ENCODE measurements around the gene TBXT. TPM values are rescaled to one million over a fixed set of nuclear protein-coding genes. Genes with fewer than 3 reads are reported as not detected.

Gene TBXT
- total RNA-seq, 1 donor = not detected

DNA sequence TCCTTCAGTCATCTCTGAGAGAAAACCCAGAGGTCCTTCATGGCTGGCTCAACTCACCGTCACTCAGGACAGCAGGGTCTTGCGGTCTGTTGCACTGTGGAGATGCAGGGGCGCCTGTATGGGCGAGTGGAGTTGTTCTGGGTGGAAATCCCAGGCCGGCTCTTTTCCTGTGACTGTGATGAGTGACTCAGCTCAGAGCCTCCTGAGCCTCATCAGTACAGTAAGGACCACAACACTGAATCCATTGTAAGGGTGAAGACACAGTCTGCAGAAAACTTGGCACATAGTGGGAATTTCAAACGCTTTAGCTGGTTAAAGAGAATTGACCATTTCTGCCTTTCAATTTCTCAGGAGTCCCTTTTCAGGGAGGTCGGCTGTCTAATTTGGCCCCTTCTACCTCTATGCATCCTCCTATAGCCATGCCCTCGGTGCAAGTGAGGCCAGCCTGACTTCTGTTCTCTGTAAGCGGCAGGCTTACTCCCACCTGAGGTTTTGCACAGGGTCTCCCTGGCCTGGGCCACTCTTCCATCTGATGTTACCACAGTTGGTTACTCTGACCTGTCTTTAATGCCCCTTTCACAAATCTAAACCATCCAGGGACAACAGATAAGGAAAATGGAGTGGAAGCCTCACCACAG, 35.5 kb upstream of the TBXT start:
- TF ChIP-seq, protein P1, sequence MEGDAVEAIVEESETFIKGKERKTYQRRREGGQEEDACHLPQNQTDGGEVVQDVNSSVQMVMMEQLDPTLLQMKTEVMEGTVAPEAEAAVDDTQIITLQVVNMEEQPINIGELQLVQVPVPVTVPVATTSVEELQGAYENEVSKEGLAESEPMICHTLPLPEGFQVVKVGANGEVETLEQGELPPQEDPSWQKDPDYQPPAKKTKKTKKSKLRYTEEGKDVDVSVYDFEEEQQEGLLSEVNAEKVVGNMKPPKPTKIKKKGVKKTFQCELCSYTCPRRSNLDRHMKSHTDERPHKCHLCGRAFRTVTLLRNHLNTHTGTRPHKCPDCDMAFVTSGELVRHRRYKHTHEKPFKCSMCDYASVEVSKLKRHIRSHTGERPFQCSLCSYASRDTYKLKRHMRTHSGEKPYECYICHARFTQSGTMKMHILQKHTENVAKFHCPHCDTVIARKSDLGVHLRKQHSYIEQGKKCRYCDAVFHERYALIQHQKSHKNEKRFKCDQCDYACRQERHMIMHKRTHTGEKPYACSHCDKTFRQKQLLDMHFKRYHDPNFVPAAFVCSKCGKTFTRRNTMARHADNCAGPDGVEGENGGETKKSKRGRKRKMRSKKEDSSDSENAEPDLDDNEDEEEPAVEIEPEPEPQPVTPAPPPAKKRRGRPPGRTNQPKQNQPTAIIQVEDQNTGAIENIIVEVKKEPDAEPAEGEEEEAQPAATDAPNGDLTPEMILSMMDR (IDR thresholded peaks at IDR 0.05; ENCODE audit: insufficient read depth, low read depth, low read length) = no peak
- no peak for DNase-seq (ENCODE audit: low read depth)

DNA sequence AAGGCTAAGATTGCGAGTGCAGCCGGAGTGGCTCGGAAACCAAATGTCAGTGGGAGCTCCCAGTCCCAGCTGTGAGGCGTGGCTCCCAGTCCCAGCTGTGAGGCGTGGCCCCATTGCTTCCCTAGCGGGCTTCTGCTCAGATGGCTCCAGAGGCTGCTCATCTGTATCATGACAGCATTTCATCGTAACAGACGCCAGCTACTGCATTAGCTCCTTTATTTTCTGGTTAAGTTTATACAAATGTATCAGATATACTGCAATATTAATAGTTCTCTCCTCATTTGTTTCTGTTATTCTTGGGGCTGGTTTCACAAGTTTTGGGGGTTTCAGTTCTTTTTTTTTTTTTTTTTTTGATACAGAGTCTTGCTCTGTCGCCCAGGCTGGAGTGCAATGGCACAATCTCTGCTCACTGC, 34.7 kb upstream of the TBXT start:
- no peak for DNase-seq (ENCODE audit: low read depth)
- TF ChIP-seq, protein P1 (IDR thresholded peaks at IDR 0.05; ENCODE audit: insufficient read depth, low read depth, low read length) = no peak
- no peak overlapping the region for H3K4me3 ChIP-seq (ENCODE audit: low read depth, low read length)

More for the DNA sequence above, 35.5 kb upstream of the TBXT start:
- H3K4me3 ChIP-seq (ENCODE audit: low read depth, low read length) = no peak overlapping the region

DNA sequence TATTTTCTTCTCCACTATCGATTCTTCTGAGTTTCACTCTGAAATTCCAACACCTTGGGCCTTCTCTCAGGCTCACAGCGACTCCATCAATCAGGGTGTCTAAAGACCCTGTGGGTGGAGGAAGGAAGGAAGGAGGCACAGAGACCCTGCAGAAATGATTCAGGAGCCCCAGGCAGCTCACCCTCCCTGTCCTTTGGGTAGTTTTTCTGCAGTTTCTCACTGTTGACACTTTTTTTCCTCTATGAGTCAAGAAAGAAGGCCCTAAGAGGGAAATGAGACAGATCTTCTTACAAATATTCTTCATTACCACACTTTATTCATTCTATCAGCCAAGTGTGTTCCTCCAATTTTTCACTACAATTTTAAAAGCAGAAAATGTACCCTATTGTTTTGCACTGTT, 34.2 kb upstream of the TBXT start:
- H3K4me3 ChIP-seq (ENCODE audit: low read depth, low read length) = no peak overlapping the region
- TF ChIP-seq, protein P1 (IDR thresholded peaks at IDR 0.05; ENCODE audit: insufficient read depth, low read depth, low read length) = no peak
- DNase-seq (ENCODE audit: low read depth) = no peak

DNA sequence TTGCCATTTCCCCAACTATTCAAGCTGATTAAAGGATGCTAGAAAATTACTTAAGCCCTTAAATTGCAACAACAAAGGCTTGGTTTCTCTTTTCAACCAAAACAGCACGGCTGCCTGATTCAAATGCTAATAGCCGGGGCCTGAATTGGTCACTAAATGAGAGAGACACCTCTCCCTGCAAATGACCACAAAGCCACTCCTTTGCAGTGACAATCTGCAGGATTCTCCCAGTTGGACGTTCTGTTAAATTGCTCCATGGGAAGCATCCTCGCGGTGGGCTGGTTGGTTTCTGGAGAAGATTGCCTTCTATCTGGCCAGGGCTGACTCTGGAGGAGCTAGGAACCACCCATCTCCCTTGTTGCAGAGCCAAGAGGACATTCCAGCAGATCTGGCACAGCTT, 29.7 kb upstream of the TBXT start:
- H3K4me3 ChIP-seq (ENCODE audit: low read depth, low read length) = no peak overlapping the region
- no peak for DNase-seq (ENCODE audit: low read depth)
- TF ChIP-seq, protein P1 (IDR thresholded peaks at IDR 0.05; ENCODE audit: insufficient read depth, low read depth, low read length) = no peak

DNA sequence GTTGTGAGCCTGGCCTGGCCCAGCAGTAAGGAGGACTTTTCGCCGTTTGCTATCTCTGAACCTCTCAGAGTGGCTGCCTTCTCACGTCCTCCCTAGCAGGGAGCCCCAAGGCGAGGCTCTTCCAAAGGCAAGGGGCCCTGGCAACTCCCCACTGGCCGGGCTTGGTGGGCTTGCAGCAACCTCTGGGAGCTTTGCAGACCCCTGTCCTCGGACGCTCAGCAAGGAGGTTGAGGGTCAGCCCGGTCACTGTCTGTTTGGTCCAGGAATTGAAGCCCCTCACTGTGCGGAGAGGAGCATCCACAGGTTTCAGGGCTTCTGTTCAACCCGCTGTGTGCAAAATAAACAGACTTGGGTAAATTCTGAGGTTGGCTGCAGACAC, 28.2 kb upstream of the TBXT start:
- TF ChIP-seq, protein P1 (IDR thresholded peaks at IDR 0.05; ENCODE audit: insufficient read depth, low read depth, low read length) = no peak
- DNase-seq (ENCODE audit: low read depth) = no peak
- no peak overlapping the region for H3K4me3 ChIP-seq (ENCODE audit: low read depth, low read length)

DNA sequence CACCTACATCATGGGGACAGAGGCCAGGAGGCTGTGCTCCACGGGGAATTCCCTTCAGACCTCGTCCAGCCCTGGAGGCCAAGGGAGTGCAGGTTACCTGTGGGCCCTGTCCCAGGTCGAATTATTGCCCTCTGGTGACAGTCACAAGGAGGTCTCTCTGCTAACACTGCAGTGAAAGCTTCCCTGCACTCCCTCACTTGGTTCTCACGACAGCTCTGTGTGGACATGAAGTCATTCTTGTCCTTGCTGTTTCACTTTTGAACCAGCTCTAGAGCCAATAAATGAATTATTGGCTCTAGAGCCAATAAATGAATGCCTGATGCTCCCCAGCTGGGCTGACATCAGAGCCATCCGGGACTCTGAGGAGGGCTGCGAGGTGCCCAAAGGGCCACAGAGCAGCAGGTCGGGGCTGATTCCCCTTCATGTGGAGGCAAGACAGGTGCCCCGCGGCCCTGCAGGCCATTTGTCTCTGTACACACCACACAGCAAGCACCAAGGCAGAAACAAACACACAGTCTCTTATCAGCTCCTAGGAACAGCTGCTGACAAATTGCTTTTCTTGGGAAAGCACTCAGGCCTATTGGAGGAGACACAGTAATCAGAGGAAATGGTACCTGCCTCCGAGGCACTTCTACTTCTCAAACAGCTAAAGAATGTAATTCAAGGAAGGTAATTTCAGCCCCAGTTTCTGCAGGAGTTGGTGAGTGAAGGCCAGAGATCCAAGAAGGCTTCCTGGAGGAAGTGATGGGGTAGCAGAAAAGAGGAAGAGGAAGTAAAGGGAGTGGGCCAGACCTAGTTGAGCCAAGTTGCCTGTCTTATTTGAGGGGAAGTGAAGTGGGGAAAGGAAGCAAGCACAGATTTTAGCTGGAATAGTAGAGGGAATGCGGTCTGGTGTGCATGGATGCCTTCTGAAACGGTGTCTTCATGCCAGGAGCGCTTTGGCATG, 27.5 kb upstream of the TBXT start:
- no peak for DNase-seq (ENCODE audit: low read depth)
- TF ChIP-seq, protein P1 (IDR thresholded peaks at IDR 0.05; ENCODE audit: insufficient read depth, low read depth, low read length) = no peak
- no peak overlapping the region for H3K4me3 ChIP-seq (ENCODE audit: low read depth, low read length)
